HUES48 (cell line): ENCODE measurements around the gene LRRC8E.

Experiments
- H3K27ac ChIP-seq: one replicate; pipeline ENCODE4 v1.7.0; 2013; ENCODE audit warnings: low read depth, low read length, inconsistent platforms
- H3K27me3 ChIP-seq: 2 replicates; pipeline ENCODE4 v1.6.1; 2013; ENCODE audit warnings: mild to moderate bottlenecking, low read length; ENCODE audit not compliant: control insufficient read depth, insufficient read depth
- H3K36me3 ChIP-seq: 2 replicates; pipeline ENCODE4 v1.6.1; 2013; ENCODE audit warnings: low read length; ENCODE audit not compliant: control insufficient read depth, insufficient read depth
- H3K4me1 ChIP-seq: 2 replicates; pipeline ENCODE4 v1.6.1; 2013; ENCODE audit warnings: mild to moderate bottlenecking, low read length; ENCODE audit not compliant: control insufficient read depth, insufficient read depth
- H3K4me3 ChIP-seq: 2 replicates; pipeline ENCODE4 v1.5.1; 2013; ENCODE audit warnings: mild to moderate bottlenecking, low read depth, low read length
- H3K9ac ChIP-seq: 2 replicates; pipeline ENCODE4 v1.6.1; 2013; ENCODE audit warnings: mild to moderate bottlenecking, low read depth, low read length, moderate library complexity
- H3K9me3 ChIP-seq: 2 replicates; pipeline ENCODE4 v1.6.1; 2013; ENCODE audit warnings: low read length; ENCODE audit not compliant: control insufficient read depth, insufficient read depth

LRRC8E gene

GRCh38 chr19:7931221-7932061 is 43.1 kb downstream of the LRRC8E start:
- H3K36me3 ChIP-seq: peaks cover 65% of the 10 kb centered on the region

GRCh38 chr19:7932276-7932929 is 44.1 kb downstream of the LRRC8E start:
- no peaks in the 10 kb centered on the region; the same call in 1 of the 2 replicates for H3K4me1 ChIP-seq
- no peaks in the 10 kb centered on the region for H3K27me3 ChIP-seq
- H3K27ac ChIP-seq: no peak overlapping the region
- no peak overlapping the region for H3K4me3 ChIP-seq
- H3K9ac ChIP-seq: no peak overlapping the region
- no peaks in the 10 kb centered on the region for H3K9me3 ChIP-seq
- peaks cover 74% of the 10 kb centered on the region for H3K36me3 ChIP-seq

More at GRCh38 chr19:7931221-7932061, 43.1 kb downstream of the LRRC8E start:
- H3K9me3 ChIP-seq: no peaks in the 10 kb centered on the region
- no peak overlapping the region for H3K9ac ChIP-seq
- H3K4me1 ChIP-seq: no peaks in the 10 kb centered on the region; the same call in 1 of the 2 replicates
- H3K4me3 ChIP-seq: no peak overlapping the region
- H3K27ac ChIP-seq: no peak overlapping the region
- H3K27me3 ChIP-seq: no peaks in the 10 kb centered on the region

DNA sequence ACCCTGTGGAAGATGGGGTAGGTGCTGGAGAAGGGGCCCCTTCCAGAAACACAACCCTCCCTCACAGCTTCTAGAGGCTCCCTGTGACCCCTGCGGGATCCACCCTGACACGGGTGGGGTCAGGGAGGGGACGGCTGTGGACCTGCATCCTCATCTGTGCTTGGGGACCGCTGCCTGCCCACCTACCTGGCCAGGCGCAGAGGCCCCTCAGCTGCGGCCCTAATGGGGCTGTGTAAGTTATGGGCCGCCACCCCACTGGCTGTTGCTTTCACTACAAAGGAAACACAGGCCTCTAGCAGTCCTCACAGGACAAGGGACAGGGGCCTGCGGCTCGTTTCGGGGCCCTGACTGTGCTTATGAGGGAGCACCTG is 44.6 kb downstream of the LRRC8E start:
- no peaks in the 10 kb centered on the region for H3K27me3 ChIP-seq
- H3K4me3 ChIP-seq: no peak overlapping the region
- peaks cover 80% of the 10 kb centered on the region for H3K36me3 ChIP-seq
- no peaks in the 10 kb centered on the region; the same call in 1 of the 2 replicates for H3K4me1 ChIP-seq
- H3K27ac ChIP-seq: no peak overlapping the region
- H3K9me3 ChIP-seq: no peaks in the 10 kb centered on the region
- no peak overlapping the region for H3K9ac ChIP-seq

DNA sequence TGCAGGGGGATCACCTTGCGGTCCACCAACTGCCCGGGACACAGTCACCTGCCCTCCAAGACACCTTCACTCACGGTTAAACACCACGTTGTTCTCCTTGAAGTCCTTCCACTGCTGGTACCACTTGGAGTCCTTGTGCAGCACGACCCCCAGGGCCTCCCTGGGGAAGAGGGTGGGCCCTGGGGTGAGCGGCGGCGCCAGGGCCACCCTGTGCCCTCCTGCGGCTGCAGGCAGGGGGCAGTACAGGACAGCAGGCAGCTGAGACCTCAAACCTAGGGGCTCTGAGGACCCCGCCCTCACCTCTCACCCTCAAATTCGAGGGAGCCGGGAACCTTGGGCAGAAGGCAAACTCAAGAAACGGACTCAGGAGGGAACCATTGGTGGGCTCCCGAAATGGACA is 45.1 kb downstream of the LRRC8E start:
- peaks cover 84% of the 10 kb centered on the region for H3K36me3 ChIP-seq

DNA sequence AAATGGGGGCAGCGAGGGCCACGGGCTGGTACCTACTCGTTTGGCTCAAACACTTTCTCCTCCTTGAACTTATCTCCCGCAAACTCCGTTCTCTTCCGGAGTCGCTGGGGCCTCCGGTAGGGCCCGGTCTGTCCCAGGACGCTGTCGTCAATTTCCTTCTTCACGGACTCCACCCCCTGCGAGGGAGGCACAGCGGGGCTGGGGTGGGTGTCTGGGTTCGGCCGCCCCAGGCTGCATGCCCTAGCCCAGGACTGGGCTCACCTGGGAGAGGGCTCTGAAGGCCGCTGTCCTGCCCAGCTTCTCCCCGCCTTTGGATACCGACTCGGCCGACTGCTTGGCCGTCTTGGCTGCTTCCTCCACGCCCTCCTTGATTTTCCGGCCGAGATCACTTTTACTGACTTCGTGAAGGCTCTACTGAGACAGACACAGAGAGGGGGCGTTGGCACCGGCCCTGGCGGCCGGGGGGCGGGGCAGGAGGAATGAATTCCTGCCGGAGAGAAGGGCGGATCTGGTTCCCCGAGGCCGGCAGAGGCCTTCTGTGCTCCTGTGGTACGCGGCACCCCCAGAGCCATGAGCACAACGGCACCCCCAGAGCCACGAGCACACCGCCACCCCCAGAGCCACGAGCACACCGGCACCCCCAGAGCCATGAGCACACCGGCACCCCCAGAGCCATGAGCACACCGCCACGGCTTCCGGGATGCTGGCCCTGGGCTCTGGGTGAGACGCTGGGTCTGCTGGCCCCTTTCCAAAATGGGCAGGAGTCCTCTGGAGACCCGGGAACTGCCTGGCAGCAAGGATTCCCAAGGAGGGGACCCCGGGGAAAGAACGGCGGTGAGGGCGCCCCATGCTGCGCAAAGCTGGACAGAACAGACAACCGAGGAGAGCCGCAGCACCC is 45.8 kb downstream of the LRRC8E start:
- Histone ChIP-seq H3K9ac (no peak overlapping the region), H3K27ac (no peak overlapping the region), H3K4me1 (no peaks in the 10 kb centered on the region; the same call in 1 of the 2 replicates), H3K27me3 (no peaks in the 10 kb centered on the region), H3K36me3 (peaks cover 89% of the 10 kb centered on the region), H3K9me3 (no peaks in the 10 kb centered on the region), H3K4me3 (no peak overlapping the region)

More for the DNA sequence above, 45.1 kb downstream of the LRRC8E start:
- Histone ChIP-seq H3K9me3 (no peaks in the 10 kb centered on the region), H3K9ac (no peak overlapping the region), H3K27ac (no peak overlapping the region), H3K4me1 (no peaks in the 10 kb centered on the region; the same call in 1 of the 2 replicates), H3K4me3 (no peak overlapping the region), H3K27me3 (no peaks in the 10 kb centered on the region)

DNA sequence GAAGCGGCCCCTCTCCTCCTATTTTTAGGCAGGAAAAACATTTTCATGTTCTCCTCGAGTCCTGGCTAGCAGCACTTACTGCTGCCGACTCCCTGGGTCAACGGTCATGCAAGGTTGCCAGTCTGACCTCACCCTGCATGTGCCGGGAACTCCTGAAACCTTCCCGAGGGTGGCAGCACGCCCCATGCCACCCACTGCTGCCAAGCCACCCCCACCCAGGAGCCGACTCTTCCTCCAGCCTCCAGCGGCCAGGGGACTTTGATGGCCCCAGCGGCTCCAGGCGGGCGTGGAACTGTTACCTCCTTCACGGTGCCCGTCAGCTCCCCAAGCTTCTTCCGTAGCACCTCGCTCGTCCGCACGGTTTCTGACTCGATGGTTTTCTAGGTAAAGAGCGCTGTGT is 46.5 kb downstream of the LRRC8E start:
- Histone ChIP-seq H3K9ac (no peak overlapping the region), H3K4me3 (no peak overlapping the region), H3K36me3 (peaks cover 90% of the 10 kb centered on the region), H3K4me1 (no peaks in the 10 kb centered on the region), H3K27ac (no peak overlapping the region), H3K27me3 (no peaks in the 10 kb centered on the region), H3K9me3 (no peaks in the 10 kb centered on the region)

- Histone ChIP-seq H3K27me3 (no peaks in the 10 kb centered on the region), H3K4me1 (no peaks in the 10 kb centered on the region), H3K36me3 (peaks cover 49% of the 10 kb centered on the region), H3K27ac (no peak overlapping the region), H3K9me3 (no peaks in the 10 kb centered on the region), H3K9ac (no peak overlapping the region), H3K4me3 (no peak overlapping the region)
Measured at GRCh38 chr19:7940841-7941240, 52.5 kb downstream of the LRRC8E start.

GRCh38 chr19:7941895-7942596 is 53.7 kb downstream of the LRRC8E start:
- Histone ChIP-seq H3K9me3 (no peaks in the 10 kb centered on the region), H3K36me3 (peaks cover 37% of the 10 kb centered on the region), H3K27ac (no peak overlapping the region), H3K4me3 (peak overlapping the region; percentile 79), H3K9ac (no peak overlapping the region), H3K27me3 (no peaks in the 10 kb centered on the region), H3K4me1 (no peaks in the 10 kb centered on the region)

DNA sequence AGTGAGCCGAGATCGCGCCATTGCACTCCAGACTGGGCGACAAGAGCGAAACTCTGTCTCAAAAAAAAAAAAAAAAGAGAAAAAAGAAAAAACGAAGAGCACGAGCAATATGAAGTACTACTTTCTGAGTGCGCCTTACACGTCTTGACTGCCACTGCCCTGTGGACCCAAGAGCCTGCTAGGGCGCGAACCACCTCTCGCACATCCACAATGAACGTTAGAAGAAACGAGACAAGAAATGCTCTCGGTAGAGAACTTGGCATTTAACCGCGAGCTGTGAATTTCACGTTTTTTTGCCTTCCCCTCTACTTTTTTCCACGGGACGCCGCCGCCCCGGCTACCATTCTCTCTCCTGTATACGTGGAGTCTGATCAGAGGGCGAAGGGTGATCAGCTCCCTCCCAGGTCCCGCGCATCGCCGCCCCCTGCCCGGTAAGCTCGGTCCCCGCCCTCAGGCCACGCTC is 54.7 kb downstream of the LRRC8E start:
- Histone ChIP-seq H3K27me3 (no peaks in the 10 kb centered on the region), H3K9ac (peak overlapping the region; percentile 96), H3K9me3 (no peaks in the 10 kb centered on the region), H3K36me3 (peaks cover 27% of the 10 kb centered on the region), H3K27ac (peak overlapping the region; percentile 96), H3K4me3 (peak overlapping the region; percentile 79), H3K4me1 (no peaks in the 10 kb centered on the region)

GRCh38 chr19:7943444-7944176 is 55.3 kb downstream of the LRRC8E start, which contains the start of gene TIMM44:
TIMM44 (minus strand) TSS chr19:7943666; CDS start chr19:7943651, 15 bp downstream.
- Histone ChIP-seq H3K9me3 (no peaks in the 10 kb centered on the region), H3K4me3 (peak within 1 kb of the TSS; percentile 79), H3K27ac (peak within 1 kb of the TSS; percentile 96), H3K9ac (peak within 1 kb of the TSS; percentile 96), H3K4me1 (no peaks in the 10 kb centered on the region), H3K27me3 (no peaks in the 10 kb centered on the region), H3K36me3 (peaks cover 22% of the 10 kb centered on the region)
